GM19023 (cell line): Measurements from ENCODE around the gene SEZ6L.

ENCODE experiments used
- ATAC-seq: cut with Tn5 transposase; IDR thresholded peaks from one replicate; pipeline ENCODE4 v1.9.1; 2021; ENCODE audit warnings: mild to moderate bottlenecking, moderate library complexity; ENCODE audit not compliant: unreplicated experiment

SEZ6L gene

DNA sequence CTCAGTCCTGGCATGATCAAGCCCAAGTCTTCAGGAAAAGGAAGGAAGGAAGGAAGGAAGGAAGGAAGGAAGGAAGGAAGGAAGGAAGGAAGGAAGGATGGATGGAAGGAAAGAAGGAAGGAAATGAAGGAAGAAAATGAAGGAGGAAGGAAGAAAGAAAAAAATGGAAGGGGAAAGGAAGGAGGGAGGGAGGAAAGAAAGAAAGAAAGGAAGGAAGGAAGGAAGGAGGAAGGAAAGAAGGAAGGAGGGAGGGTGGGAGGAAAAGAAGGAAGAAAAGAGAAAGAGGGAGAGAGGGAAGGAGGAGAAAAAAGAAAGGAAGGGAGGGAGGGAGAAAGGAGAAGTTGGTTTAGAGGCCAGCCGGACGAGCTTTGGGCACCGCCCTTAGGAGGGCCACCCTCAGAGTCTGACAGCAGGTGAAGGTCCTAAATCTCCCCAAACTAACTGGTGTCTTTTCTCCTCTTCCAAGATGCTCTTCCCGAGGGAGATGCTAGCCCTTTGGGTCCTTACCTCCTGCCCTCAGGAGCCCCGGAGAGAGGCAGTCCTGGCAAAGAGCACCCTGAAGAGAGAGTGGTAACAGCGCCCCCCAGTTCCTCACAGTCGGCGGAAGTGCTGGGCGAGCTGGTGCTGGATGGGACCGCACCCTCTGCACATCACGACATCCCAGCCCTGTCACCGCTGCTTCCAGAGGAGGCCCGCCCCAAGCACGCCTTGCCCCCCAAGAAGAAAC is 122.8 kb downstream of the SEZ6L start:
- ATAC-seq: no peak

- no peak for ATAC-seq
Observed at GRCh38 chr22:26292667-26292995, 123.4 kb downstream of the SEZ6L start.

GRCh38 chr22:26295563-26296126 is 126.4 kb downstream of the SEZ6L start:
- no peak for ATAC-seq

GRCh38 chr22:26298605-26299310 is 129.5 kb downstream of the SEZ6L start:
- no peak for ATAC-seq

DNA sequence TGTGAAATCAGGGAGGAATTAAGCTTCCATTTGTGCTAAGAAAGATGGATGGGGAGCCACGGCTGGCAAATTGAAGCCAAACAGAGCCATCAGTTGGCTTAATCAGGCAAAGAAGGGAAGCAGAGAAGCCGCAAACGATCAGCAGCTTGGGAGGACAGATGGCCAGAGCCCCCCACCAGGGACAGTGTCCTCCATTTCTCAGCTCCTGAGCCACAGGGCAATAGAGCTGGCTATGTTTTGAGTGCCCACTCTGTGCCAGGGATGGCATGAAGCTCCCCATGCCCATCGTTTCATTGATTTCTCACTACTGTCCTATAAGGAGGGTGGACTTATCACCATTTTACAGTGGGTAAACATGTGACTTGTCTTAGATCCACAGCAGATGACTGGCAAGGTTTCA is 133.5 kb downstream of the SEZ6L start:
- no peak for ATAC-seq

DNA sequence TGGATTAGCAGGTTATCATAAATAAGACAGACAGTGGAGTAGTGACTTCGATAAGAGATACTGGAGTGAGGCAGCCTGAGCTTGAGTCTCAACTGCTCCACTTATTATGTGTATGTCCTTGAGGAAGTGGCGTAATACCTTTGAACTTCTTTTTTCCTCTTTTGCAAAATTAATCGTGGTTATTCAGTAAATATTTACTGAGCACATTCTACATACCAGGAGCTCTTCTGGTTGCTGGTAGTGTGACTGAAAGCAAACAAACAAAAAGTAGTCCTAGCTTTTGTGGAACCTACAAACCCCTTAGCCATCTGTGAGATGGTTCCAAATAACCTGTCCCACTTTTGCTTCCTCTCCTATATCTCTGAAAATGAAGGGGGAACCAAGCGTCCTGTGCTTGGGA is 134.2 kb downstream of the SEZ6L start:
- no peak for ATAC-seq

DNA sequence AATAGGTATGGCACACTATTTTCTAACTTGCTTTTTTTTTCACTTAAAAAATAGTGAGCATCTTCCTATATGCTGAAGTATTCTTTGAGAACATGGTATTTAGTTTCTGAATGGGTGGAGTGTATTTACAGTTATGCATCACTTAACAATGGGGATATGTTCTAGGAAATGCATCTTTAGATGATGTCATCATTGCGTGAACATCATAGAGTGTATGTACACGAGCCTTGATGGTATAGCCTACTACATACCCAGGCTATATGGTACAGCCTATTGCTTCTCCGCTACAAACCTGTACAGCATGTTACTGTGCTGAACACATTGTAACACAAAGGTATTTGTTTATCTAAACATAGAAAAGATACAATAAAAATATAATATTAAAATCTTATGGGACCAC is 135.5 kb downstream of the SEZ6L start:
- ATAC-seq: no peak

- no peak for ATAC-seq
Observed at GRCh38 chr22:26308467-26308866, 139.2 kb downstream of the SEZ6L start.

DNA sequence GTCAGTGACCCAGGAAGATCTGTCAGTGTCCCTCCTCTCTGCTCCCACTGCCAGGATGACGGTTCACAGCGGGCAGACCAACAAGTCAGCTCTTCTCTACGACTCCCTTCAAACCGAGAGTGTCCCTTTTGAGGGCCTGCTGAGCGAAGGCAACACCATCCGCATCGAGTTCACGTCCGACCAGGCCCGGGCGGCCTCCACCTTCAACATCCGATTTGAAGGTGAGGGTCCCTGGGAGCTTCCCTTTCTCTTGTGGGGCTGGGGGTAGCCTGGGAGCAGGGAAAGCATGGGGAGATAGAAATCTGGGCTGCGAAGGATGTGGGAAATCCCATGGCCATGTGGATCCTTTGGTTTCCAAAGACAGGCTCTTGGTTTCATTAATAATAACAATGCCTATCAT is 141.4 kb downstream of the SEZ6L start:
- ATAC-seq: no peak

GRCh38 chr22:26313291-26313690 is 144.0 kb downstream of the SEZ6L start:
- no peak for ATAC-seq

DNA sequence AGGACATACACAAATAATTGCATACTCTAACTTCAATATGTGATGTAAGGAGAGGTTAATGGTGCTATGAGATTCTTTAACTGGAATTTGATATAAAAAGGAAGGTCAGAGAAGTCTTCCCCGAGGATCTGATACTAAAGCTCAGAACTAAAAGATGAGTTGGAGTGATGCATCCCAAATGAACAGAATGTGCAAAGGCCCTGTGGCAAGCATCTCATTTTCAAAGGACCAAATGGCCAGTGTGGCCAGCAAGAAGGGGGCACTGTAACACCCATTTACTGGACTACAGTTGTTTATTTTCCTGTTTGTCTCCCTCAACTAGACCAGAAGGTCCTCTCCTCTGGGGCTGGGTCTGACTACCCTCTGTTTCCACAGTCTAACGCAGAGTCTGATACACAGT is 144.9 kb downstream of the SEZ6L start:
- no peak for ATAC-seq

- no peak for ATAC-seq
Observed at GRCh38 chr22:26314656-26315055, 145.4 kb downstream of the SEZ6L start.

DNA sequence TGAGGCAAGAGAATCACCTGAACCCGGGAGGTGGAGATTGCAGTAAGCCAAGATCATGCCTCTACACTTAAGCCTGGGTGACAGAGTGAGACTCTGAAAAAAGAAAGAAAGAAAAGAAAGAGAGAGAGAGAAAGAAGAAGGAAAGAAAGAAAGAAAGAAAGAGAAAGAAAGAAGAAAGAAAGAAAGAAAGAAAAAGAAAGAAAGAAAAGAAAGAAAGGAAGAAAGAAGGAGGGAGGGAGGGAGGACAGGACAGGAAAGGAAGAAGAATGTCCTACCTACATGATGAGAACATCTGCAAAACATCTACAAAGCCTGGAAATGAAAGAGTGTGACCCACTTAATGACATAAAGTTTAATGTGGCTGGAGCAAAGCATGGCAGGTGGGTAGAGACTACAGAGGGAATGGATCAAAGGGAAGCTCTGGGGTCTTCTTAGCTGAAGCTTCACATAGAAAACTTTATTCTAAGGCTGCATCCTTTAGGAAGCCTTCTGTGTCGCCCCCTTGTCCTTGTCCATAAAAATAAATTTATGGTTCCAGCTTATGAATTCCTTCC is 147.5 kb downstream of the SEZ6L start:
- no peak for ATAC-seq

GRCh38 chr22:26318975-26319374 is 149.7 kb downstream of the SEZ6L start:
- no peak for ATAC-seq

GRCh38 chr22:26320447-26320846 is 151.2 kb downstream of the SEZ6L start:
- no peak for ATAC-seq

GRCh38 chr22:26321469-26321913 is 152.2 kb downstream of the SEZ6L start:
- no peak for ATAC-seq

GRCh38 chr22:26322179-26322905 is 153.1 kb downstream of the SEZ6L start:
- no peak for ATAC-seq

GRCh38 chr22:26323013-26323412 is 153.8 kb downstream of the SEZ6L start:
- no peak for ATAC-seq

DNA sequence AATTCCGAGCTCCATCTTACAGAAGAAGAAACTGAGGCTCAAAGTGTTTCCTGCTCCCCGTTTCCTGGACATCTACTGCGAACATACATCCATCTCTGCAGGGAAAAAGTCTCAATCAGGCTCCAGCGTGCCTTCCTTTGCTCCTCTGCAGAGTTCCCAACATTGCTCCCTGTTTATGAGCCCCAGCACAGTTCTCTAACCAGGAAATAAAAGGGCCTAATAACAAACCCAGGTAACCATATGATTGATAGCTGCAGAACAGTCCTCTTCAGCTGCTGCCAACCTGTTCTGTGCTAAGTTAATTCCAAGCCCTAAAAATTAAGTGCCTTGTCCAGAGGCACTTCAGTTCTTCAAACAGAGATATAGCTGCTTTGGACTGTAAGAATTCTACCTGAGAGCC is 154.9 kb downstream of the SEZ6L start:
- no peak for ATAC-seq

DNA sequence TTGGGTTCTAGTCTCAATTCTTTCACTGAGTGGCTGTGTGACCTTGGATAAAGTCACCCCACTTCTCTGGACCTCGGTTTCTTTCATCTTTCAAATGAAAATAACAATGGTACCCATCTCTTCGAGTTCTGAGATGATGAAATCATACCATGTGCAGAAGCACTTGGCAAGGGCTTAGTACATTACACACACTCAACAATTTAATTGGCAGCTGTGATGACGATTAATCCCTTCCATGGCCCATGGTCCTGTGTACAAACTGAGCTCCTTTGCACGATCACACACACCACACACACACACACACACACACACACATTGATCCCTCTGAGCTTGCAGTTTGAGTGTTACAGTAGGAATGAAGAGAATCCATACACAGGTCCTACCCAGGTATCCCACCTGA is 156.4 kb downstream of the SEZ6L start:
- ATAC-seq: no peak

DNA sequence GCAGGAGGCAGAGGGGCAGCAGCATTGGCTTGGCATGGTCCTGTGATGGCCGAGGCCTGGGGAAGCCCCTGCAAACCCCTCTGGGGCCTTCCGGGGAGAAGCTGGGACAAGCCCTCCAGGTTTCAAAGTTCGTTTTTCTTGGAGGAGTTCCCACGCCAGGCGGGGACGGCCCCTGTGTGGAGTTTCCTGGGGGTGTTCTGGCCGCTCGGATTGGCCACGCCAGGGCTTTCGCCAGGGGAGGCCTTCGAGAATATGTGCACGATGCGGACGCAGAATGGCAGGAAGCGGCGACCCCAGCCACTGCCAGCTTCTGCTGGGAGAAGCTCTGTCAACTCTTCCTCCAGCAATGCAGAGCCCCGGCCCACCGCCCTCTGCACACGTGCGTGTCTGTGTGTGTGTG is 157.5 kb downstream of the SEZ6L start:
- no peak for ATAC-seq
